OCI-LY3 (cell line): ENCODE results near the gene NPTN.

Experiments used
- H2AFZ ChIP-seq: fragments of 200-600, 300-600 bp; shearing (Covaris generic); 2 replicates; pipeline ENCODE4 v1.6.0; 2014; ENCODE audit warnings: antibody characterized with exemption, low read depth, low read length
- H3K27ac ChIP-seq: fragments of 200-600, 300-600 bp; sonication (generic); 2 replicates; pipeline ENCODE4 v1.5.1; 2014; ENCODE audit warnings: mild to moderate bottlenecking, low read length, moderate library complexity, mixed read lengths
- H3K27me3 ChIP-seq: fragments of 200-600, 300-600 bp; sonication (generic); 2 replicates; pipeline ENCODE4 v1.6.1; 2014; ENCODE audit warnings: low read depth, low read length, mixed read lengths
- H3K36me3 ChIP-seq: fragments of 200-600, 300-600 bp; sonication (generic); replicated peaks from 2 replicates; pipeline ENCODE3; 2014; ENCODE audit warnings: low read depth, low read length, mixed read lengths
- H3K4me1 ChIP-seq: fragments of 300-600, 200-600 bp; sonication (generic); 2 replicates; pipeline ENCODE4 v1.6.1; 2014; ENCODE audit warnings: low read length, mixed read lengths
- H3K4me2 ChIP-seq: fragments of 200-600, 300-600 bp; sonication (generic); 2 replicates; pipeline ENCODE4 v1.6.1; 2014; ENCODE audit warnings: low read length, mixed read lengths
- H3K4me3 ChIP-seq: fragments of 300-600, 200-600 bp; sonication (generic); 2 replicates; pipeline ENCODE4 v1.5.1; 2014; ENCODE audit warnings: antibody characterized with exemption, mild to moderate bottlenecking, low read length, moderate library complexity
- H3K79me2 ChIP-seq: fragments of 300-600, 200-600 bp; shearing (Covaris generic); 2 replicates; pipeline ENCODE4 v1.6.1; 2014; ENCODE audit warnings: mild to moderate bottlenecking, low read length, mixed read lengths
- H3K9ac ChIP-seq: fragments of 300-600, 200-600 bp; shearing (Covaris generic); 2 replicates; pipeline ENCODE4 v1.6.0; 2014; ENCODE audit warnings: mild to moderate bottlenecking, low read length, moderate library complexity
- H3K9me3 ChIP-seq: fragments of 200-600, 300-600 bp; shearing (Covaris generic); 2 replicates; pipeline ENCODE4 v1.6.1; 2014; ENCODE audit warnings: low read length, mixed read lengths; ENCODE audit not compliant: insufficient read depth
- H4K20me1 ChIP-seq: fragments of 200-600, 300-600 bp; sonication (generic); 2 replicates; pipeline ENCODE4 v1.6.1; 2016; ENCODE audit warnings: low read length, mixed read lengths; ENCODE audit not compliant: insufficient read depth
- EZH2phosphoT487 ChIP-seq: fragments of 200-600 bp; shearing (Covaris generic); IDR thresholded peaks from 2 replicates; pipeline ENCODE4 v1.6.1; 2018; ENCODE audit warnings: antibody characterized with exemption, mixed run types, low read depth
- TF ChIP-seq, protein P1 (sequence below): fragments of 200-600, 300-600 bp; sonication (generic); IDR thresholded peaks from 2 replicates; pipeline ENCODE4 v1.5.1; 2014; ENCODE audit warnings: antibody characterized with exemption, low read length, low read depth

Gene NPTN

DNA sequence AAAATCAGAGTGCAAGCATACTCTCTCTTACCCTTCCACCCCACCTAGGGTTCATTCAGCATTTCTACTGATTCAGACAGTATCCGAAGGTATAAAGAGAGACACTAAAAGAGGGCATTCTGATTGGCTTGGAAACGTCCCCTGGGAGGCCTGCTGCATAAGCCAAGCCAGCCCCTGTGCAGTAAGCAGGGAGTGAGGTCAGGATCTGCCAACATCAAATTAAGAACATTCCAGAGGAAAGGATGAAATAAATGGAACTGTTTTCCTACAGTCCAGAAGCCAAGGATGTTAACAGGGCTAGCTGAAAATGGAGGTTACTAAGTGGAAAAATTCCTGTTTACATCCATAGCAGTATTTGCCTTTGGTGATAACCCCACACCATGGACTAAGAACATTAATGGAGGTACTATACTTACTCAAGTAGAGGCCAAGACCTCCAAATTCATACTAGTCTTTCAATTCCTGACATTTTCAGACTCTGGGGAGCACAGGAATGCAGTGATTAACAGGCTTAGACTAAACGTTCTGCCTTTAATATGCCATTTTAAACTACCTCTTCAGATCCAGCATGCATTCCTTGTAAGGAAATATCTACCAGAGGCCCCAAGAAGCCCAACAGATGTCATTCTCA, 34.5 kb downstream of the NPTN start:
- H3K4me2 ChIP-seq: no peak overlapping the region
- H3K9ac ChIP-seq: no peak overlapping the region
- no peaks in the 10 kb centered on the region for H3K36me3 ChIP-seq
- peaks cover 91% of the 10 kb centered on the region for H3K79me2 ChIP-seq
- TF ChIP-seq, protein P1, sequence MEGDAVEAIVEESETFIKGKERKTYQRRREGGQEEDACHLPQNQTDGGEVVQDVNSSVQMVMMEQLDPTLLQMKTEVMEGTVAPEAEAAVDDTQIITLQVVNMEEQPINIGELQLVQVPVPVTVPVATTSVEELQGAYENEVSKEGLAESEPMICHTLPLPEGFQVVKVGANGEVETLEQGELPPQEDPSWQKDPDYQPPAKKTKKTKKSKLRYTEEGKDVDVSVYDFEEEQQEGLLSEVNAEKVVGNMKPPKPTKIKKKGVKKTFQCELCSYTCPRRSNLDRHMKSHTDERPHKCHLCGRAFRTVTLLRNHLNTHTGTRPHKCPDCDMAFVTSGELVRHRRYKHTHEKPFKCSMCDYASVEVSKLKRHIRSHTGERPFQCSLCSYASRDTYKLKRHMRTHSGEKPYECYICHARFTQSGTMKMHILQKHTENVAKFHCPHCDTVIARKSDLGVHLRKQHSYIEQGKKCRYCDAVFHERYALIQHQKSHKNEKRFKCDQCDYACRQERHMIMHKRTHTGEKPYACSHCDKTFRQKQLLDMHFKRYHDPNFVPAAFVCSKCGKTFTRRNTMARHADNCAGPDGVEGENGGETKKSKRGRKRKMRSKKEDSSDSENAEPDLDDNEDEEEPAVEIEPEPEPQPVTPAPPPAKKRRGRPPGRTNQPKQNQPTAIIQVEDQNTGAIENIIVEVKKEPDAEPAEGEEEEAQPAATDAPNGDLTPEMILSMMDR: no peak
- no peak for TF ChIP-seq EZH2phosphoT487
- H3K4me1 ChIP-seq: no peaks in the 10 kb centered on the region
- H4K20me1 ChIP-seq: peaks cover 89% of the 10 kb centered on the region
- no peak overlapping the region for H2AFZ ChIP-seq
- H3K27me3 ChIP-seq: no peaks in the 10 kb centered on the region
- no peaks in the 10 kb centered on the region for H3K9me3 ChIP-seq
- H3K27ac ChIP-seq: no peak overlapping the region
- no peak overlapping the region for H3K4me3 ChIP-seq

DNA sequence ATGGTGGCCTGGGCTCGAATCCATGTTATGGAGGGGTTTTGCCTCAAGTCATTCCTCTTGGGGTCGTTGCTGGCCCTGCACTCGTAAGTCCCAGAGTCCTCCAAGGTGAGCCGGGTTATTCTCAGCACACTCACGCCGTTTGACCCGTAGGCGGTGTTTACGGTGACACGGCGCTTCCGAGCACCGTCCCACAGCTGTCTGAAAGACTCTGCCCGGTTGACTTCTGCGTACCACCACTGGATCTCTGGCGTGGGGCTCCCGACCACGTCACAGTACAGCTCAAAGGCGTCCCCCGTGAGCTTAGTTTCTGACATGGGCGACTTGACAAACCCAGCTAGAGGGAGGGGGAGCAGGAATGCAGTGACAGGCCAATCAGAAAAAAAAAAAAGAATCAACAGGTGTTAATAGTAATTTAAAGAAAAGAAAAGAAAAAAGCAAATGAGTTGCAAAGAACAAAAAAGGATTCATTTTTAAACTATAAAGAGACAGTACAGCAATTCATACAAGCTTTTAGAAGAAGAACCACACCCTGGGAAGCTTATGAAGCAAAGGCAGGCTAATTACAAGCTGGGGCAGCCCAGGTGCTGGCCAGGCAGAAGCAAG, 36.1 kb downstream of the NPTN start:
- no peaks in the 10 kb centered on the region for H3K27me3 ChIP-seq
- no peaks in the 10 kb centered on the region for H3K4me1 ChIP-seq
- no peak overlapping the region for H2AFZ ChIP-seq
- H3K79me2 ChIP-seq: peaks cover 90% of the 10 kb centered on the region
- H4K20me1 ChIP-seq: peaks cover 89% of the 10 kb centered on the region
- H3K27ac ChIP-seq: no peak overlapping the region
- no peak overlapping the region for H3K4me2 ChIP-seq
- H3K9ac ChIP-seq: no peak overlapping the region
- H3K9me3 ChIP-seq: no peaks in the 10 kb centered on the region
- peaks cover 2% of the 10 kb centered on the region for H3K36me3 ChIP-seq
- TF ChIP-seq, protein P1: no peak
- TF ChIP-seq EZH2phosphoT487: no peak
- H3K4me3 ChIP-seq: no peak overlapping the region

DNA sequence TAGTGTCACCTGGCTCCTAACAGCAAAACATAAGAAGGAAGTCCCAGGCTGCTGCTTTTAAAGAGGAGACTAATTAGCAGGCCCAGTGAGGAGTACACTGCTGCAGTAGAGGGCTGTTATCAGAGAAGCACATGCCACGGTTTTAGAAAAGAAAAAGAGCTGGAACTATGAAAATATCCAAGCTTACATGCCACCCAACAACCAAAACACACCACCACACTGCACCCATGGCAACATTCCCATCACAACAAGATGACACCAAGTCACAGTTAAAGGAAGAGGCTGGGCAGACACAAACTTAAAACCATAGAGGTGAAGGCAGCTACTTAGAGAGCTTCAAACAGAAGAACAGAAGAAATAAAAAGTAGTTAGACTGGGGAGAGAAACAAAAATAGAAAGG, 37.0 kb downstream of the NPTN start:
- Histone ChIP-seq H3K4me3 (no peak overlapping the region), H3K9ac (no peak overlapping the region), H2AFZ (no peak overlapping the region), H3K27me3 (no peaks in the 10 kb centered on the region), H3K4me1 (no peaks in the 10 kb centered on the region), H3K36me3 (peaks cover 8% of the 10 kb centered on the region), H4K20me1 (peaks cover 88% of the 10 kb centered on the region), H3K27ac (no peak overlapping the region), H3K9me3 (no peaks in the 10 kb centered on the region), H3K79me2 (peaks cover 85% of the 10 kb centered on the region), H3K4me2 (no peak overlapping the region)
- TF ChIP-seq, protein P1: no peak
- no peak for TF ChIP-seq EZH2phosphoT487

DNA sequence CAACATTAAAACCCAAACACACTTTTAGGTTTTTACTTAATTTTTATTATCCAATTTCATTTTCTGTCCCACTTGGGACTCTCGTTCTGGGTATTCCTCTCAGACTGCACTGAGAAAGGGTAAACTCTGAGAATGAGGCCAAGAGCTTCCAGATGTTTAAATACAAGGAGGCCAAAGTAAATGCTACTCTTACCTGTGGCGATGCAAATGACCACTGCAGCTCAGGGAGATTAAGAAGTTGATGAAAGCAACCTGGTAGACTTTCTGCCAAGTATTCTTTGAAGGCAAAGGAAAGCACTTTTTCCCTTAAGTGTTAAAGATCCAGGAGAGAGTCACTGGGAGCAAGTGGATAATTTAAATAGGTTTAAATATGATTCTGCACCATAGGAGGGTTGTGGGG, 39.1 kb downstream of the NPTN start:
- no peak overlapping the region for H3K27ac ChIP-seq
- no peaks in the 10 kb centered on the region for H3K4me1 ChIP-seq
- H3K36me3 ChIP-seq: peaks cover 12% of the 10 kb centered on the region
- peaks cover 68% of the 10 kb centered on the region for H3K79me2 ChIP-seq
- no peaks in the 10 kb centered on the region for H3K27me3 ChIP-seq
- H2AFZ ChIP-seq: no peak overlapping the region
- peaks cover 76% of the 10 kb centered on the region for H4K20me1 ChIP-seq
- no peak overlapping the region for H3K4me2 ChIP-seq
- no peak overlapping the region for H3K9ac ChIP-seq
- no peak overlapping the region for H3K4me3 ChIP-seq
- no peaks in the 10 kb centered on the region for H3K9me3 ChIP-seq
- TF ChIP-seq EZH2phosphoT487: no peak
- TF ChIP-seq, protein P1: no peak
